Thyroid gland (tissue), 4 donors: ENCODE results near the gene DAP3.

ENCODE experiments used
- POLR2A ChIP-seq, 2 donors: fragments of 450-650 bp; IDR thresholded peaks; one replicate each; pipeline ENCODE4 v1.6.1; 2017; ENCODE audit warnings: antibody characterized with exemption in 2 of 2, mild to moderate bottlenecking in 2 of 2, moderate library complexity in 1 of 2
- TF ChIP-seq, protein P1 (sequence below), 6 experiments: fragments of 200-600 bp in 3 of 6; fragments of 450-650 bp in 3 of 6; sonication (generic) in 3 of 6; IDR thresholded peaks; one replicate each; pipeline ENCODE4 v1.5.1; 2016 to 2019; ENCODE audit warnings: antibody characterized with exemption in 6 of 6, mild to moderate bottlenecking in 2 of 6, inconsistent platforms in 1 of 6, moderate library complexity in 1 of 6

DNA sequence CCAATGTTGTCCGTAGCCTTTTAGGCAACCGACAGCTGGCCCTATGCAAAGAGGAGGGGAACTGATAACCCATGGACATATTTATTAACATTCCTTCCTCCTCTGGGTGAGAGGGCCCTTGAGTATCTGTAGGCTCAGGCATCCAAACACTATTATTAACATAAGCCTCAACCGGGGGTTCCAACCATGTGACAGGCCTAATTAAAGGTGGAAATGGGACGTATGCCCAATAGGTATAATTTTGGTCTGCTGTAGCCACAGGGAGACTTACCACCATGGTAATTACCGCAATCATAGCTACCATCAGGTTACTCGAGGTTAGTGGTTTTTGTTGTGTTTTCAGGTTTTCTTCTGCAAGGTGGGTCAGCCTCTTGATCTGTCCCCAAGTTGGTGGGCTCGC lies 5.3 kb downstream of the DAP3 start:
- TF ChIP-seq, protein P1, sequence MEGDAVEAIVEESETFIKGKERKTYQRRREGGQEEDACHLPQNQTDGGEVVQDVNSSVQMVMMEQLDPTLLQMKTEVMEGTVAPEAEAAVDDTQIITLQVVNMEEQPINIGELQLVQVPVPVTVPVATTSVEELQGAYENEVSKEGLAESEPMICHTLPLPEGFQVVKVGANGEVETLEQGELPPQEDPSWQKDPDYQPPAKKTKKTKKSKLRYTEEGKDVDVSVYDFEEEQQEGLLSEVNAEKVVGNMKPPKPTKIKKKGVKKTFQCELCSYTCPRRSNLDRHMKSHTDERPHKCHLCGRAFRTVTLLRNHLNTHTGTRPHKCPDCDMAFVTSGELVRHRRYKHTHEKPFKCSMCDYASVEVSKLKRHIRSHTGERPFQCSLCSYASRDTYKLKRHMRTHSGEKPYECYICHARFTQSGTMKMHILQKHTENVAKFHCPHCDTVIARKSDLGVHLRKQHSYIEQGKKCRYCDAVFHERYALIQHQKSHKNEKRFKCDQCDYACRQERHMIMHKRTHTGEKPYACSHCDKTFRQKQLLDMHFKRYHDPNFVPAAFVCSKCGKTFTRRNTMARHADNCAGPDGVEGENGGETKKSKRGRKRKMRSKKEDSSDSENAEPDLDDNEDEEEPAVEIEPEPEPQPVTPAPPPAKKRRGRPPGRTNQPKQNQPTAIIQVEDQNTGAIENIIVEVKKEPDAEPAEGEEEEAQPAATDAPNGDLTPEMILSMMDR (IDR thresholded peaks at IDR 0.05): no peak
- no peak for TF ChIP-seq POLR2A (IDR thresholded peaks at IDR 0.05)
